ENCODE data around the gene RAB22A.
A peak's percentile ranks its signal among the peaks of the same experiment; 100 is the strongest.
"Not testable (repeated sequence)": the region's sequence is repeated elsewhere in the genome, so short reads cannot be mapped to it uniquely, and the experiment has no call there.

Gene RAB22A

GRCh38 chr20:58388882-58389323 lies 79.4 kb downstream of the RAB22A start, which contains the start of gene VAPB:
VAPB (plus strand) TSS chr20:58389229; CDS start chr20:58389460, 231 bp downstream.
- peak; percentile 96 for DNase-seq (ENCODE audit: low read depth)

- peak; percentile 50 for DNase-seq (ENCODE audit: low read depth)
Observed at GRCh38 chr20:58389324-58389967, 79.9 kb downstream of the RAB22A start.

- no peak for DNase-seq (ENCODE audit: low read depth)
Observed at GRCh38 chr20:58389968-58390658, 80.6 kb downstream of the RAB22A start.

- DNase-seq (ENCODE audit: low read depth), result no peak
Observed at GRCh38 chr20:58390659-58391035, 81.1 kb downstream of the RAB22A start.

- DNase-seq (ENCODE audit: low read depth), result no peak
Observed at GRCh38 chr20:58392286-58392685, 82.8 kb downstream of the RAB22A start.

- DNase-seq (ENCODE audit: low read depth), result peak; percentile 30
Observed at GRCh38 chr20:58393299-58393698, 83.8 kb downstream of the RAB22A start.

GRCh38 chr20:58394801-58395200 lies 85.3 kb downstream of the RAB22A start:
- no peak for DNase-seq (ENCODE audit: low read depth)

GRCh38 chr20:58395604-58396003 lies 86.1 kb downstream of the RAB22A start:
- no peak for DNase-seq (ENCODE audit: low read depth)

GRCh38 chr20:58397429-58397828 lies 87.9 kb downstream of the RAB22A start:
- DNase-seq (ENCODE audit: low read depth), result no peak

- DNase-seq (ENCODE audit: low read depth), result no peak
Observed at GRCh38 chr20:58398254-58398653, 88.7 kb downstream of the RAB22A start.

- DNase-seq (ENCODE audit: low read depth), result no peak
Observed at GRCh38 chr20:58399926-58400325, 90.4 kb downstream of the RAB22A start.

GRCh38 chr20:58401162-58401561 lies 91.6 kb downstream of the RAB22A start:
- DNase-seq (ENCODE audit: low read depth), result no peak

GRCh38 chr20:58402305-58402704 lies 92.8 kb downstream of the RAB22A start:
- DNase-seq (ENCODE audit: low read depth), result no peak

- no peak for DNase-seq (ENCODE audit: low read depth)
Observed at GRCh38 chr20:58402827-58403226, 93.3 kb downstream of the RAB22A start.

- DNase-seq (ENCODE audit: low read depth), result no peak
Observed at GRCh38 chr20:58403272-58403671, 93.8 kb downstream of the RAB22A start.

GRCh38 chr20:58405504-58406291 lies 96.2 kb downstream of the RAB22A start:
- DNase-seq (ENCODE audit: low read depth), result peak; percentile 7

- DNase-seq (ENCODE audit: low read depth), result no peak
Observed at GRCh38 chr20:58406422-58407001, 97.0 kb downstream of the RAB22A start.

GRCh38 chr20:58407201-58407873 lies 97.8 kb downstream of the RAB22A start:
- no peak for DNase-seq (ENCODE audit: low read depth)

- peak; percentile 15 for DNase-seq (ENCODE audit: low read depth)
Observed at GRCh38 chr20:58407966-58408557, 98.5 kb downstream of the RAB22A start.

- DNase-seq (ENCODE audit: low read depth), result no peak
Observed at GRCh38 chr20:58408603-58409246, 99.2 kb downstream of the RAB22A start.

GRCh38 chr20:58414216-58414615 lies 104.7 kb downstream of the RAB22A start:
- DNase-seq (ENCODE audit: low read depth), result not testable (repeated sequence)

Data from fibroblast of gingiva (primary cell).